ENCODE measurements around the gene TAS2R41.

- no peak for TF ChIP-seq EZH2 (IDR thresholded peaks at IDR 0.05; ENCODE audit: low read length, unreplicated experiment)
- no peak for TF ChIP-seq CTCF (conservative IDR thresholded peaks at IDR 0.05; ENCODE audit: low read depth, low read length)
- no peak for TF ChIP-seq EZH2phosphoT487 (IDR thresholded peaks at IDR 0.05; ENCODE audit: borderline replicate concordance, low read length)
Observed at GRCh38 chr7:143487566-143487965, 9.9 kb downstream of the TAS2R41 start.
